Measurements from ENCODE around the gene KCNG2. TPM values are rescaled to one million over a fixed set of nuclear protein-coding genes. Genes with fewer than 3 reads are reported as not detected.

Gene KCNG2
- total and polyA plus RNA-seq, 2 of the 13 experiments (the other 11 are each of a cell fraction or from before 2014, with no cell fraction given), result not detected

DNA sequence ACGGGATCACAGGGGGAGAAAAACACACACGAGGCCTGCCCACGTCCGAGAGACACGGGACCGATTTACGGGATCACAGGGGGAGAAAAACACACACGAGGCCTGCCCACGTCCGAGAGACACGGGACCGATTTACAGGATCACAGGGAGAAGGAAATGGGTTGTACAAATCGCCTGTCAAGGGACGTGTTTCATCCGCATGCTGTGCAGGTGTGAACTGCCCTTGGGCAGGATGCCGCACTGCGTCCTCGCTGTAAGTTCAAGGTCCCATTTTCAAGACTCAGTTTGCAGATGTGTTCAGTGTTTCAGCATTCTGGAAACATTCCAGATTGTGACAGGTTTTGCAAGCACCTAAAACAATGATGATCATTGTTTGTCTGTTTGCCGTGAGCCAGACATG lies 2.3 kb upstream of the KCNG2 start (continued):
- TF ChIP-seq ZNF775 (CRISPR knock-in tag; IDR thresholded peaks at IDR 0.05; ENCODE audit: borderline replicate concordance) (no peak), ZNF121 (CRISPR knock-in tag; IDR thresholded peaks at IDR 0.05) (no peak), ZNF724P (CRISPR knock-in tag; IDR thresholded peaks at IDR 0.05; ENCODE audit: borderline replicate concordance) (no peak), GABPB1 (CRISPR knock-in tag; IDR thresholded peaks at IDR 0.05) (peak; percentile 27; the same call in 1 of the 2 replicates), ETV6 (CRISPR knock-in tag; conservative IDR thresholded peaks at IDR 0.05) (no peak), ZKSCAN5 (CRISPR knock-in tag; IDR thresholded peaks at IDR 0.05) (no peak), KAT2B (IDR thresholded peaks at IDR 0.05; ENCODE audit: borderline replicate concordance, low read depth, low read length) (no peak), NAIF1 (CRISPR knock-in tag; IDR thresholded peaks at IDR 0.05; ENCODE audit: borderline replicate concordance) (0 out of 2 replicates have a peak, but pooled peaks have one; percentile 45), SMAD1 (CRISPR knock-in tag; IDR thresholded peaks at IDR 0.05; ENCODE audit: borderline replicate concordance, low read depth) (no peak), HNF4A (CRISPR knock-in tag; IDR thresholded peaks at IDR 0.05) (peak; percentile 69), MIXL1 (CRISPR knock-in tag; IDR thresholded peaks at IDR 0.05) (0 out of 2 replicates have a peak, but pooled peaks have one; percentile 28), ZNF251 (CRISPR knock-in tag; IDR thresholded peaks at IDR 0.05) (no peak), STAT5B (CRISPR knock-in tag; IDR thresholded peaks at IDR 0.05) (no peak), MAFG (CRISPR knock-in tag; IDR thresholded peaks at IDR 0.05) (no peak), NFYC (CRISPR knock-in tag; IDR thresholded peaks at IDR 0.05) (peak; percentile 20; the same call in 1 of the 2 replicates), ARNT2 (CRISPR knock-in tag; IDR thresholded peaks at IDR 0.05; ENCODE audit: low read depth) (peak; percentile 21; the same call in 1 of the 2 replicates), TSC22D2 (CRISPR knock-in tag; IDR thresholded peaks at IDR 0.05; ENCODE audit: borderline replicate concordance) (no peak), ZNF558 (CRISPR knock-in tag; IDR thresholded peaks at IDR 0.05; ENCODE audit: borderline replicate concordance) (no peak; the same call in 1 of the 2 replicates), PCBP1 (IDR thresholded peaks at IDR 0.05; ENCODE audit: borderline replicate concordance, low read depth, low read length) (no peak), EP300 (IDR thresholded peaks at IDR 0.05; ENCODE audit: low read depth in 2 of 2, low read length in 2 of 2) (peak in 1 of 2 experiments; percentile 40; a peak in 1 of 4 replicates), EP300 (CRISPR knock-in tag; IDR thresholded peaks at IDR 0.05; ENCODE audit: borderline replicate concordance) (peak; percentile 53; the same call in 1 of the 2 replicates), RBM22 (optimal IDR thresholded peaks at IDR 0.05; ENCODE audit: low read length) (no peak), NR2F1 (CRISPR knock-in tag; IDR thresholded peaks at IDR 0.05) (0 out of 4 replicates have a peak, but pooled peaks of 1 of the 2 experiments have one; percentile 14)
- TF ChIP-seq, protein P1, sequence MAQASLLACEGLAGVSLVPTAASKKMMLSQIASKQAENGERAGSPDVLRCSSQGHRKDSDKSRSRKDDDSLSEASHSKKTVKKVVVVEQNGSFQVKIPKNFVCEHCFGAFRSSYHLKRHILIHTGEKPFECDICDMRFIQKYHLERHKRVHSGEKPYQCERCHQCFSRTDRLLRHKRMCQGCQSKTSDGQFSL (CRISPR knock-in tag; IDR thresholded peaks at IDR 0.05), result no peak
- TF ChIP-seq, protein P2, sequence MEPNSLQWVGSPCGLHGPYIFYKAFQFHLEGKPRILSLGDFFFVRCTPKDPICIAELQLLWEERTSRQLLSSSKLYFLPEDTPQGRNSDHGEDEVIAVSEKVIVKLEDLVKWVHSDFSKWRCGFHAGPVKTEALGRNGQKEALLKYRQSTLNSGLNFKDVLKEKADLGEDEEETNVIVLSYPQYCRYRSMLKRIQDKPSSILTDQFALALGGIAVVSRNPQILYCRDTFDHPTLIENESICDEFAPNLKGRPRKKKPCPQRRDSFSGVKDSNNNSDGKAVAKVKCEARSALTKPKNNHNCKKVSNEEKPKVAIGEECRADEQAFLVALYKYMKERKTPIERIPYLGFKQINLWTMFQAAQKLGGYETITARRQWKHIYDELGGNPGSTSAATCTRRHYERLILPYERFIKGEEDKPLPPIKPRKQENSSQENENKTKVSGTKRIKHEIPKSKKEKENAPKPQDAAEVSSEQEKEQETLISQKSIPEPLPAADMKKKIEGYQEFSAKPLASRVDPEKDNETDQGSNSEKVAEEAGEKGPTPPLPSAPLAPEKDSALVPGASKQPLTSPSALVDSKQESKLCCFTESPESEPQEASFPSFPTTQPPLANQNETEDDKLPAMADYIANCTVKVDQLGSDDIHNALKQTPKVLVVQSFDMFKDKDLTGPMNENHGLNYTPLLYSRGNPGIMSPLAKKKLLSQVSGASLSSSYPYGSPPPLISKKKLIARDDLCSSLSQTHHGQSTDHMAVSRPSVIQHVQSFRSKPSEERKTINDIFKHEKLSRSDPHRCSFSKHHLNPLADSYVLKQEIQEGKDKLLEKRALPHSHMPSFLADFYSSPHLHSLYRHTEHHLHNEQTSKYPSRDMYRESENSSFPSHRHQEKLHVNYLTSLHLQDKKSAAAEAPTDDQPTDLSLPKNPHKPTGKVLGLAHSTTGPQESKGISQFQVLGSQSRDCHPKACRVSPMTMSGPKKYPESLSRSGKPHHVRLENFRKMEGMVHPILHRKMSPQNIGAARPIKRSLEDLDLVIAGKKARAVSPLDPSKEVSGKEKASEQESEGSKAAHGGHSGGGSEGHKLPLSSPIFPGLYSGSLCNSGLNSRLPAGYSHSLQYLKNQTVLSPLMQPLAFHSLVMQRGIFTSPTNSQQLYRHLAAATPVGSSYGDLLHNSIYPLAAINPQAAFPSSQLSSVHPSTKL (CRISPR knock-in tag; IDR thresholded peaks at IDR 0.05), result peak; percentile 87
- TF ChIP-seq, protein P3, sequence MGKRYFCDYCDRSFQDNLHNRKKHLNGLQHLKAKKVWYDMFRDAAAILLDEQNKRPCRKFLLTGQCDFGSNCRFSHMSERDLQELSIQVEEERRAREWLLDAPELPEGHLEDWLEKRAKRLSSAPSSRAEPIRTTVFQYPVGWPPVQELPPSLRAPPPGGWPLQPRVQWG (CRISPR knock-in tag; IDR thresholded peaks at IDR 0.05; ENCODE audit: borderline replicate concordance, low read depth), result no peak
- TF ChIP-seq, protein P4, sequence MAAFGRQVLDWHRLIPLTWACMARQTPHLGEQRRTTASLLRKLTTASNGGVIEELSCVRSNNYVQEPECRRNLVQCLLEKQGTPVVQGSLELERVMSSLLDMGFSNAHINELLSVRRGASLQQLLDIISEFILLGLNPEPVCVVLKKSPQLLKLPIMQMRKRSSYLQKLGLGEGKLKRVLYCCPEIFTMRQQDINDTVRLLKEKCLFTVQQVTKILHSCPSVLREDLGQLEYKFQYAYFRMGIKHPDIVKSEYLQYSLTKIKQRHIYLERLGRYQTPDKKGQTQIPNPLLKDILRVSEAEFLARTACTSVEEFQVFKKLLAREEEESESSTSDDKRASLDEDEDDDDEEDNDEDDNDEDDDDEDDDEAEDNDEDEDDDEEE (CRISPR knock-in tag; IDR thresholded peaks at IDR 0.05), result no peak

Measured in HepG2 (cell line).